ENCODE results near the gene H6PD.

The H6PD gene

GRCh38 chr1:9239622-9240401, 5.2 kb downstream of the H6PD start:
- peak; percentile 88 for FAIRE-seq
- DNase-seq (ENCODE audit: insufficient read length, low spot score): peak; percentile 75

- DNase-seq (ENCODE audit: insufficient read length, low spot score) (no peak), FAIRE-seq (no peak)
Observed at GRCh38 chr1:9240914-9241820, 6.6 kb downstream of the H6PD start.

GRCh38 chr1:9241891-9242290, 7.3 kb downstream of the H6PD start:
- no peak for FAIRE-seq
- DNase-seq (ENCODE audit: insufficient read length, low spot score): no peak

- FAIRE-seq: no peak
- no peak for DNase-seq (ENCODE audit: insufficient read length, low spot score)
Observed at GRCh38 chr1:9242338-9242969, 7.9 kb downstream of the H6PD start.

GRCh38 chr1:9243066-9243739, 8.6 kb downstream of the H6PD start:
- FAIRE-seq: no peak
- no peak for DNase-seq (ENCODE audit: insufficient read length, low spot score)

- FAIRE-seq (no peak), DNase-seq (ENCODE audit: insufficient read length, low spot score) (no peak)
Observed at GRCh38 chr1:9244501-9245229, 10.1 kb downstream of the H6PD start.

GRCh38 chr1:9245230-9245619, 10.7 kb downstream of the H6PD start:
- no peak for DNase-seq (ENCODE audit: insufficient read length, low spot score)
- FAIRE-seq: no peak

GRCh38 chr1:9245661-9246060, 11.1 kb downstream of the H6PD start:
- DNase-seq (ENCODE audit: insufficient read length, low spot score): no peak
- no peak for FAIRE-seq

GRCh38 chr1:9246215-9246614, 11.6 kb downstream of the H6PD start:
- DNase-seq (ENCODE audit: insufficient read length, low spot score) (no peak), FAIRE-seq (no peak)

GRCh38 chr1:9246841-9247785, 12.5 kb downstream of the H6PD start:
- FAIRE-seq (no peak), DNase-seq (ENCODE audit: insufficient read length, low spot score) (no peak)

GRCh38 chr1:9247894-9248293, 13.3 kb downstream of the H6PD start:
- DNase-seq (ENCODE audit: insufficient read length, low spot score) (no peak), FAIRE-seq (no peak)

GRCh38 chr1:9248341-9249262, 14.0 kb downstream of the H6PD start:
- no peak for DNase-seq (ENCODE audit: insufficient read length, low spot score)

GRCh38 chr1:9249263-9249533, 14.6 kb downstream of the H6PD start:
- no peak for DNase-seq (ENCODE audit: insufficient read length, low spot score)
- FAIRE-seq: no peak

More at GRCh38 chr1:9248341-9249262, 14.0 kb downstream of the H6PD start:
- FAIRE-seq: no peak

- DNase-seq (ENCODE audit: insufficient read length, low spot score): peak; percentile 65
- no peak for FAIRE-seq
Observed at GRCh38 chr1:9249534-9250410, 15.2 kb downstream of the H6PD start.

GRCh38 chr1:9250411-9251381, 16.1 kb downstream of the H6PD start:
- no peak for DNase-seq (ENCODE audit: insufficient read length, low spot score)
- no peak for FAIRE-seq

- no peak for DNase-seq (ENCODE audit: insufficient read length, low spot score)
- no peak for FAIRE-seq
Observed at GRCh38 chr1:9251501-9251900, 16.9 kb downstream of the H6PD start.
